ENCODE measurements around the gene DNAJA2. TPM values are rescaled to one million over a fixed set of nuclear protein-coding genes. Genes with fewer than 3 reads are reported as not detected.

The DNAJA2 gene
- total and polyA plus RNA-seq, 9 donors = 33.4 to 63.3 (median 58.4) TPM

- WGBS, 3 donors = 82 to 83% (median 83%) methylated on average over 8 of the region's 8 CpGs
Measured at GRCh38 chr16:46930861-46931260, 42.6 kb downstream of the DNAJA2 start.

GRCh38 chr16:46929378-46930332 lies 43.8 kb downstream of the DNAJA2 start:
- peak; percentile 36 to 82 (median 57) for DNase-seq
- Histone ChIP-seq H3K27me3 (no peaks in the 10 kb centered on the region), H3K4me1 (ENCODE audit: insufficient read depth) (no peaks in the 10 kb centered on the region), H3K4me3 (no peak overlapping the region), H3K9me3 (no peaks in the 10 kb centered on the region), H3K27ac (no peak overlapping the region), H3K36me3 (no peaks in the 10 kb centered on the region)
- 62 to 63% (median 63%) methylated on average over 41 to 43 of the region's 43 CpGs for WGBS, 3 donors
- TF ChIP-seq POLR2A (IDR thresholded peaks at IDR 0.05) (no peak), CTCF (IDR thresholded peaks at IDR 0.05) (peak; percentile 36 to 50 (median 43)), EP300 (IDR thresholded peaks at IDR 0.05) (no peak)
- intact Hi-C loops (cut with DNase I) = loop anchor here in 1 of 4 donors (10.0 kb wide), 1 partner anchor 245 kb away; the partner anchor contains the start of genes ORC6 and VPS35

More at GRCh38 chr16:46930861-46931260, 42.6 kb downstream of the DNAJA2 start:
- no peak overlapping the region for H3K27ac ChIP-seq
- H3K27me3 ChIP-seq = no peaks in the 10 kb centered on the region
- no peak for DNase-seq
- H3K36me3 ChIP-seq = no peaks in the 10 kb centered on the region
- no peaks in the 10 kb centered on the region for H3K9me3 ChIP-seq
- no peaks in the 10 kb centered on the region for H3K4me1 ChIP-seq (ENCODE audit: insufficient read depth)
- no peak overlapping the region for H3K4me3 ChIP-seq
- intact Hi-C loops (cut with DNase I) = no loop called here
- no peak for TF ChIP-seq CTCF (IDR thresholded peaks at IDR 0.05)
- TF ChIP-seq EP300 (IDR thresholded peaks at IDR 0.05) = no peak
- TF ChIP-seq POLR2A (IDR thresholded peaks at IDR 0.05) = no peak

GRCh38 chr16:46928811-46929210 lies 44.7 kb downstream of the DNAJA2 start:
- intact Hi-C loops (cut with DNase I) = loop anchor here in 1 of 4 donors (10.0 kb wide), 1 partner anchor 244 kb away; the partner anchor contains the start of genes ORC6 and VPS35
- no peaks in the 10 kb centered on the region for H3K36me3 ChIP-seq
- H3K4me1 ChIP-seq (ENCODE audit: insufficient read depth) = no peaks in the 10 kb centered on the region
- no peaks in the 10 kb centered on the region for H3K27me3 ChIP-seq
- H3K4me3 ChIP-seq = no peak overlapping the region
- 66 to 77% (median 68%) methylated on average over 15 of the region's 15 CpGs for WGBS, 3 donors
- H3K27ac ChIP-seq = no peak overlapping the region
- H3K9me3 ChIP-seq = no peaks in the 10 kb centered on the region
- DNase-seq = no peak
- TF ChIP-seq POLR2A (IDR thresholded peaks at IDR 0.05) (no peak), EP300 (IDR thresholded peaks at IDR 0.05) (no peak), CTCF (IDR thresholded peaks at IDR 0.05) (no peak)

GRCh38 chr16:46927273-46927672 lies 46.2 kb downstream of the DNAJA2 start:
- 94 to 96% (median 94%) methylated on average over 8 of the region's 8 CpGs for WGBS, 3 donors

More at GRCh38 chr16:46927273-46927672, 46.2 kb downstream of the DNAJA2 start:
- Histone ChIP-seq H3K27me3 (no peaks in the 10 kb centered on the region), H3K4me1 (ENCODE audit: insufficient read depth) (no peaks in the 10 kb centered on the region), H3K9me3 (no peaks in the 10 kb centered on the region), H3K27ac (no peak overlapping the region), H3K4me3 (no peak overlapping the region), H3K36me3 (no peaks in the 10 kb centered on the region)
- TF ChIP-seq EP300 (IDR thresholded peaks at IDR 0.05) (no peak), POLR2A (IDR thresholded peaks at IDR 0.05) (no peak), CTCF (IDR thresholded peaks at IDR 0.05) (no peak)
- intact Hi-C loops (cut with DNase I) = loop anchor here in 1 of 4 donors (10.0 kb wide), 1 partner anchor 242 kb away; the partner anchor contains the start of genes ORC6 and VPS35
- DNase-seq = no peak

Data from ovary (tissue), 9 donors.